WTC11 (cell line): ENCODE data around the gene STRAP.

Experiments
- ZNF317 ChIP-seq: sonication (generic); formaldehyde crosslinking; IDR thresholded peaks from 2 replicates; pipeline ENCODE4 v1.8.1; 2023; ENCODE audit warnings: low read depth, mild to moderate bottlenecking, moderate library complexity, missing genetic modification reagents, borderline replicate concordance
- TF ChIP-seq, protein P1 (sequence below): fragments of 200-600 bp; IDR thresholded peaks from 2 replicates; pipeline ENCODE4 v1.8.0; 2022; ENCODE audit warnings: antibody characterized with exemption
- TF ChIP-seq, protein P2 (sequence below): sonication (generic); formaldehyde crosslinking; IDR thresholded peaks from 2 replicates; pipeline ENCODE4 v1.8.1; 2022; ENCODE audit warnings: mild to moderate bottlenecking, missing genetic modification reagents, moderate library complexity, borderline replicate concordance
- TF ChIP-seq, protein P3 (sequence below): fragments of 250-450 bp; sonication (Bioruptor Pico); conservative IDR thresholded peaks from 2 replicates; pipeline ENCODE4 v1.9.0; 2021; ENCODE audit warnings: mild to moderate bottlenecking
- TF ChIP-seq, protein P4 (sequence below): sonication (generic); formaldehyde crosslinking; IDR thresholded peaks from 2 replicates; pipeline ENCODE4 v1.8.1; 2023; ENCODE audit warnings: mild to moderate bottlenecking, missing genetic modification reagents

DNA sequence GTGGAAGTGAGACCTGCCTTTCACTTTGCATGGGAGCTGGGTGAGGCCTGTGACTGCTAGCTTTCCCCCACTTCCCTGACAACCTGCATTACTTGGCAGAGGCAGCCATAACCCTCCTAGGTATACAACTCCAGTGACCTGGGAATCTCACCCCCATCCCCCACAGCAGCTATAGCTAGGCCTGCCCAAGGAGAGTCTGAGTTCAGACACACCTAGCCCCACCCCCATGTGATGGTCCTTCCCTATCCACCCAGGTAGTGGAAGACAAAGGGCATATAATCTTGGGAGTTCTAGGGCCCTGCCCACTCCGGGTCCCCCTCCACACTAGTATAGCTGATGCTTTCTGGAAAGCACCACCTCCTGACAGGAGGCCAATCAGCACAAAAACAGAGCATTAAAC, 6.3 kb upstream of the STRAP start:
- TF ChIP-seq, protein P1, sequence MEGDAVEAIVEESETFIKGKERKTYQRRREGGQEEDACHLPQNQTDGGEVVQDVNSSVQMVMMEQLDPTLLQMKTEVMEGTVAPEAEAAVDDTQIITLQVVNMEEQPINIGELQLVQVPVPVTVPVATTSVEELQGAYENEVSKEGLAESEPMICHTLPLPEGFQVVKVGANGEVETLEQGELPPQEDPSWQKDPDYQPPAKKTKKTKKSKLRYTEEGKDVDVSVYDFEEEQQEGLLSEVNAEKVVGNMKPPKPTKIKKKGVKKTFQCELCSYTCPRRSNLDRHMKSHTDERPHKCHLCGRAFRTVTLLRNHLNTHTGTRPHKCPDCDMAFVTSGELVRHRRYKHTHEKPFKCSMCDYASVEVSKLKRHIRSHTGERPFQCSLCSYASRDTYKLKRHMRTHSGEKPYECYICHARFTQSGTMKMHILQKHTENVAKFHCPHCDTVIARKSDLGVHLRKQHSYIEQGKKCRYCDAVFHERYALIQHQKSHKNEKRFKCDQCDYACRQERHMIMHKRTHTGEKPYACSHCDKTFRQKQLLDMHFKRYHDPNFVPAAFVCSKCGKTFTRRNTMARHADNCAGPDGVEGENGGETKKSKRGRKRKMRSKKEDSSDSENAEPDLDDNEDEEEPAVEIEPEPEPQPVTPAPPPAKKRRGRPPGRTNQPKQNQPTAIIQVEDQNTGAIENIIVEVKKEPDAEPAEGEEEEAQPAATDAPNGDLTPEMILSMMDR, result no peak
- TF ChIP-seq, protein P2, sequence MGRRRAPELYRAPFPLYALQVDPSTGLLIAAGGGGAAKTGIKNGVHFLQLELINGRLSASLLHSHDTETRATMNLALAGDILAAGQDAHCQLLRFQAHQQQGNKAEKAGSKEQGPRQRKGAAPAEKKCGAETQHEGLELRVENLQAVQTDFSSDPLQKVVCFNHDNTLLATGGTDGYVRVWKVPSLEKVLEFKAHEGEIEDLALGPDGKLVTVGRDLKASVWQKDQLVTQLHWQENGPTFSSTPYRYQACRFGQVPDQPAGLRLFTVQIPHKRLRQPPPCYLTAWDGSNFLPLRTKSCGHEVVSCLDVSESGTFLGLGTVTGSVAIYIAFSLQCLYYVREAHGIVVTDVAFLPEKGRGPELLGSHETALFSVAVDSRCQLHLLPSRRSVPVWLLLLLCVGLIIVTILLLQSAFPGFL (CRISPR knock-in tag), result no peak
- TF ChIP-seq, protein P3, sequence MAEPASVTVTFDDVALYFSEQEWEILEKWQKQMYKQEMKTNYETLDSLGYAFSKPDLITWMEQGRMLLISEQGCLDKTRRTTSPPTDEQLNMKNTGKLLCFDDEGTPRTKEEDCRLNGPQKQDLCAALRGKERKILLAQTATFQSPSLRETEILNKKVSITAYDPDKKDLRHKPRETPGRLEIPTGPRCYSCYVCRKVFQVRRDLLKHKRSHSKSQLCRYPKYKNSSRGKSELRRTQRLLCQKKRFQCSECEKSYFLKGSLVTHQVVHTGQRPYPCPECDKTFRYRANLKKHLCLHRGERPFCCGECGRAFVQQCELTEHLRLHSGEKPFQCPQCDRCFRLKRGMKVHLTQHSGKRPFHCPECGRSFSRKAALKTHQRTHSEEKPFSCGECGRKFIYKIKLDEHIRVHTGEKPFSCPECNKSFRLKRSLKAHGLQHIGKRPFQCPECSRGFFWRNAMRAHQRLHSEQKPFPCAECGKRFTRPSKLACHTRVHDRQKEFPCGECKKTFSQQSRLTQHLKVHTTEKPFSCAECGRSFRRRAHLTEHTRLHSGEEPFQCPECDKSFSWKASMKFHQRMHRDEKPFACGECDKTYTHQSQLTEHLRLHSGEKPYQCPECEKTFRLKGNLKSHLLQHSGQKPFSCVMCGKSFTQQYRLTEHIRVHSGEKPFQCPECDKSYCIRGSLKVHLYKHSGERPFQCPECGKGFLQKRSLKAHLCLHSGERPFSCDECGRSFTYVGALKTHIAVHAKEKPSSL (CRISPR knock-in tag), result no peak
- TF ChIP-seq, protein P4, sequence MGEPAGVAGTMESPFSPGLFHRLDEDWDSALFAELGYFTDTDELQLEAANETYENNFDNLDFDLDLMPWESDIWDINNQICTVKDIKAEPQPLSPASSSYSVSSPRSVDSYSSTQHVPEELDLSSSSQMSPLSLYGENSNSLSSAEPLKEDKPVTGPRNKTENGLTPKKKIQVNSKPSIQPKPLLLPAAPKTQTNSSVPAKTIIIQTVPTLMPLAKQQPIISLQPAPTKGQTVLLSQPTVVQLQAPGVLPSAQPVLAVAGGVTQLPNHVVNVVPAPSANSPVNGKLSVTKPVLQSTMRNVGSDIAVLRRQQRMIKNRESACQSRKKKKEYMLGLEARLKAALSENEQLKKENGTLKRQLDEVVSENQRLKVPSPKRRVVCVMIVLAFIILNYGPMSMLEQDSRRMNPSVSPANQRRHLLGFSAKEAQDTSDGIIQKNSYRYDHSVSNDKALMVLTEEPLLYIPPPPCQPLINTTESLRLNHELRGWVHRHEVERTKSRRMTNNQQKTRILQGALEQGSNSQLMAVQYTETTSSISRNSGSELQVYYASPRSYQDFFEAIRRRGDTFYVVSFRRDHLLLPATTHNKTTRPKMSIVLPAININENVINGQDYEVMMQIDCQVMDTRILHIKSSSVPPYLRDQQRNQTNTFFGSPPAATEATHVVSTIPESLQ (CRISPR knock-in tag), result no peak
- TF ChIP-seq ZNF317, result no peak
